Measurements from ENCODE around the gene CAP2.
"Not testable (repeated sequence)": the region's sequence is repeated elsewhere in the genome, so short reads cannot be mapped to it uniquely, and the experiment has no call there.

The CAP2 gene

GRCh38 chr6:17423026-17423425 is 29.6 kb downstream of the CAP2 start:
- no peak for DNase-seq (ENCODE audit: low read depth, low spot score)
- Histone ChIP-seq H3K9me3 (ENCODE audit: insufficient read depth, low read length) (no peaks in the 10 kb centered on the region), H3K9ac (ENCODE audit: insufficient read length, low read depth) (no peak overlapping the region), H3K27me3 (ENCODE audit: insufficient read depth, insufficient read length) (no peaks in the 10 kb centered on the region), H3K4me1 (ENCODE audit: insufficient read depth, insufficient read length) (no peaks in the 10 kb centered on the region), H3K4me3 (ENCODE audit: insufficient read length, low read depth) (no peak overlapping the region), H3K36me3 (ENCODE audit: insufficient read depth, insufficient read length, low read length) (peaks cover 53% of the 10 kb centered on the region)
- TF ChIP-seq YY1 (IDR thresholded peaks at IDR 0.05; ENCODE audit: insufficient read depth, insufficient read length) (no peak), ZNF274 (IDR thresholded peaks at IDR 0.05; ENCODE audit: low read depth, low read length) (no peak), SUZ12 (IDR thresholded peaks at IDR 0.05; ENCODE audit: extremely low read depth, insufficient read depth, insufficient read length) (no peak)

GRCh38 chr6:17427062-17427461 is 33.7 kb downstream of the CAP2 start:
- no peak overlapping the region for H3K9ac ChIP-seq (ENCODE audit: insufficient read length, low read depth)
- no peaks in the 10 kb centered on the region for H3K27me3 ChIP-seq (ENCODE audit: insufficient read depth, insufficient read length)
- no peak overlapping the region for H3K4me3 ChIP-seq (ENCODE audit: insufficient read length, low read depth)
- DNase-seq (ENCODE audit: low read depth, low spot score), result no peak
- TF ChIP-seq ZNF274 (IDR thresholded peaks at IDR 0.05; ENCODE audit: low read depth, low read length) (no peak), SUZ12 (IDR thresholded peaks at IDR 0.05; ENCODE audit: extremely low read depth, insufficient read depth, insufficient read length) (no peak), YY1 (IDR thresholded peaks at IDR 0.05; ENCODE audit: insufficient read depth, insufficient read length) (no peak)
- peaks cover 57% of the 10 kb centered on the region for H3K36me3 ChIP-seq (ENCODE audit: insufficient read depth, insufficient read length, low read length)
- H3K4me1 ChIP-seq (ENCODE audit: insufficient read depth, insufficient read length), result no peaks in the 10 kb centered on the region
- H3K9me3 ChIP-seq (ENCODE audit: insufficient read depth, low read length), result no peaks in the 10 kb centered on the region

- Histone ChIP-seq H3K9ac (ENCODE audit: insufficient read length, low read depth) (no peak overlapping the region), H3K4me3 (ENCODE audit: insufficient read length, low read depth) (no peak overlapping the region), H3K4me1 (ENCODE audit: insufficient read depth, insufficient read length) (no peaks in the 10 kb centered on the region), H3K27me3 (ENCODE audit: insufficient read depth, insufficient read length) (no peaks in the 10 kb centered on the region), H3K9me3 (ENCODE audit: insufficient read depth, low read length) (no peaks in the 10 kb centered on the region), H3K36me3 (ENCODE audit: insufficient read depth, insufficient read length, low read length) (peaks cover 61% of the 10 kb centered on the region)
- no peak for DNase-seq (ENCODE audit: low read depth, low spot score)
- no peak for TF ChIP-seq YY1 (IDR thresholded peaks at IDR 0.05; ENCODE audit: insufficient read depth, insufficient read length)
- no peak for TF ChIP-seq SUZ12 (IDR thresholded peaks at IDR 0.05; ENCODE audit: extremely low read depth, insufficient read depth, insufficient read length)
- TF ChIP-seq ZNF274 (IDR thresholded peaks at IDR 0.05; ENCODE audit: low read depth, low read length), result no peak
Measured at GRCh38 chr6:17427617-17428016, 34.2 kb downstream of the CAP2 start.

GRCh38 chr6:17428595-17429120 is 35.3 kb downstream of the CAP2 start:
- H3K9ac ChIP-seq (ENCODE audit: insufficient read length, low read depth); H3K27me3 ChIP-seq (ENCODE audit: insufficient read depth, insufficient read length); H3K4me1 ChIP-seq (ENCODE audit: insufficient read depth, insufficient read length); H3K4me3 ChIP-seq (ENCODE audit: insufficient read length, low read depth); DNase-seq (ENCODE audit: low read depth, low spot score); H3K9me3 ChIP-seq (ENCODE audit: insufficient read depth, low read length): not testable (repeated sequence)
- peaks cover 59% of the 10 kb centered on the region for H3K36me3 ChIP-seq (ENCODE audit: insufficient read depth, insufficient read length, low read length)

GRCh38 chr6:17429383-17430061 is 36.1 kb downstream of the CAP2 start:
- no peak for DNase-seq (ENCODE audit: low read depth, low spot score)
- H3K4me1 ChIP-seq (ENCODE audit: insufficient read depth, insufficient read length), result no peaks in the 10 kb centered on the region

GRCh38 chr6:17431581-17431980 is 38.2 kb downstream of the CAP2 start:
- H3K4me1 ChIP-seq (ENCODE audit: insufficient read depth, insufficient read length), result no peaks in the 10 kb centered on the region
- H3K36me3 ChIP-seq (ENCODE audit: insufficient read depth, insufficient read length, low read length), result peaks cover 45% of the 10 kb centered on the region
- TF ChIP-seq ZNF274 (IDR thresholded peaks at IDR 0.05; ENCODE audit: low read depth, low read length) (no peak), YY1 (IDR thresholded peaks at IDR 0.05; ENCODE audit: insufficient read depth, insufficient read length) (no peak), SUZ12 (IDR thresholded peaks at IDR 0.05; ENCODE audit: extremely low read depth, insufficient read depth, insufficient read length) (no peak)
- no peaks in the 10 kb centered on the region for H3K27me3 ChIP-seq (ENCODE audit: insufficient read depth, insufficient read length)
- no peaks in the 10 kb centered on the region for H3K9me3 ChIP-seq (ENCODE audit: insufficient read depth, low read length)
- no peak overlapping the region for H3K9ac ChIP-seq (ENCODE audit: insufficient read length, low read depth)
- peak; percentile 36 for DNase-seq (ENCODE audit: low read depth, low spot score)
- no peak overlapping the region for H3K4me3 ChIP-seq (ENCODE audit: insufficient read length, low read depth)

More at GRCh38 chr6:17429383-17430061, 36.1 kb downstream of the CAP2 start:
- Histone ChIP-seq H3K27me3 (ENCODE audit: insufficient read depth, insufficient read length) (no peaks in the 10 kb centered on the region), H3K9ac (ENCODE audit: insufficient read length, low read depth) (no peak overlapping the region), H3K9me3 (ENCODE audit: insufficient read depth, low read length) (no peaks in the 10 kb centered on the region), H3K36me3 (ENCODE audit: insufficient read depth, insufficient read length, low read length) (peaks cover 57% of the 10 kb centered on the region), H3K4me3 (ENCODE audit: insufficient read length, low read depth) (no peak overlapping the region)
- TF ChIP-seq SUZ12 (IDR thresholded peaks at IDR 0.05; ENCODE audit: extremely low read depth, insufficient read depth, insufficient read length), result no peak
- no peak for TF ChIP-seq ZNF274 (IDR thresholded peaks at IDR 0.05; ENCODE audit: low read depth, low read length)
- no peak for TF ChIP-seq YY1 (IDR thresholded peaks at IDR 0.05; ENCODE audit: insufficient read depth, insufficient read length)

GRCh38 chr6:17432356-17432755 is 39.0 kb downstream of the CAP2 start:
- TF ChIP-seq ZNF274 (IDR thresholded peaks at IDR 0.05; ENCODE audit: low read depth, low read length) (no peak), SUZ12 (IDR thresholded peaks at IDR 0.05; ENCODE audit: extremely low read depth, insufficient read depth, insufficient read length) (no peak), YY1 (IDR thresholded peaks at IDR 0.05; ENCODE audit: insufficient read depth, insufficient read length) (no peak)
- Histone ChIP-seq H3K27me3 (ENCODE audit: insufficient read depth, insufficient read length) (no peaks in the 10 kb centered on the region), H3K4me1 (ENCODE audit: insufficient read depth, insufficient read length) (no peaks in the 10 kb centered on the region), H3K4me3 (ENCODE audit: insufficient read length, low read depth) (no peak overlapping the region), H3K9ac (ENCODE audit: insufficient read length, low read depth) (no peak overlapping the region), H3K9me3 (ENCODE audit: insufficient read depth, low read length) (no peaks in the 10 kb centered on the region), H3K36me3 (ENCODE audit: insufficient read depth, insufficient read length, low read length) (peaks cover 41% of the 10 kb centered on the region)
- no peak for DNase-seq (ENCODE audit: low read depth, low spot score)
